B cell (primary cell): Measurements from ENCODE around the gene CARMIL3. TPM values are rescaled to one million over a fixed set of nuclear protein-coding genes. Genes with fewer than 3 reads are reported as not detected.

ENCODE experiments used
- ATAC-seq: fragments of 200-7000 bp; cut with Tn5 transposase; one replicate; pipeline ENCODE4 v1.10.0; 2021; ENCODE audit warnings: low read depth, mild to moderate bottlenecking, moderate number of reproducible peaks, moderate library complexity
- CTCF ChIA-PET: fragments of 350-600 bp; sonication (Branson Sonifier 250); formaldehyde crosslinking; loops from one replicate; lab custom pipeline; 2021; ENCODE audit warnings: antibody characterized with exemption, inconsistent platforms; lab: Charles Lee
- POLR2A ChIA-PET: fragments of 350-600 bp; sonication (Branson Sonifier 250); formaldehyde crosslinking; loops from one replicate; lab custom pipeline; 2021; ENCODE audit warnings: antibody characterized with exemption; lab: Charles Lee
- DNase-seq: peaks from one replicate; pipeline ENCODE4 v3.0.0; 2013
- H2AFZ ChIP-seq: 2 replicates; pipeline ENCODE4 v1.6.1; 2012; ENCODE audit warnings: mild to moderate bottlenecking, low read depth, low read length; ENCODE audit not compliant: insufficient read depth, poor library complexity, severe bottlenecking
- H3K27ac ChIP-seq, 2 donors: 1 replicate in 1 of 2; 2 replicates in 1 of 2; pipeline ENCODE4 v1.5.1; 2012 to 2013; ENCODE audit warnings: low read length in 2 of 2, mild to moderate bottlenecking in 2 of 2, moderate library complexity in 1 of 2
- H3K27me3 ChIP-seq, 4 experiments: fragments of 200-600 bp in 1 of 4; sonication (generic) in 1 of 4; replicated peaks in 1 of 4; 1 replicate in 2 of 4; 2 replicates in 2 of 4; pipeline versions ENCODE4 v1.6.1 to v1.7.0; 2013 to 2016; ENCODE audit warnings: low read length in 3 of 4, mild to moderate bottlenecking in 2 of 4, mixed read lengths in 1 of 4, moderate library complexity in 1 of 4; ENCODE audit not compliant: insufficient read depth in 4 of 4, control insufficient read depth in 3 of 4; ENCODE audit errors: control extremely low read depth in 1 of 4
- H3K36me3 ChIP-seq, 2 experiments: replicated peaks in 1 of 2; 1 replicate in 1 of 2; 2 replicates in 1 of 2; pipeline versions ENCODE4 v1.6.1 to v1.7.1; 2013; ENCODE audit warnings: low read length in 1 of 2; ENCODE audit not compliant: insufficient read depth in 2 of 2, control insufficient read depth in 1 of 2; ENCODE audit errors: control extremely low read depth in 1 of 2, extremely low read depth in 1 of 2
- H3K4me1 ChIP-seq, 2 donors: fragments of 200-600 bp in 1 of 2; sonication (generic) in 1 of 2; 1 replicate in 1 of 2; 2 replicates in 1 of 2; pipeline versions ENCODE4 v1.5.1 to v1.6.1; 2013 to 2017; ENCODE audit warnings: low read length in 2 of 2; ENCODE audit not compliant: control insufficient read depth in 2 of 2, insufficient read depth in 2 of 2
- H3K4me2 ChIP-seq: replicated peaks from 2 replicates; pipeline ENCODE3; 2012; ENCODE audit warnings: mild to moderate bottlenecking, low read depth, low read length; ENCODE audit not compliant: poor library complexity, severe bottlenecking
- H3K4me3 ChIP-seq, 5 experiments: fragments of 200-600 bp in 1 of 5; sonication (generic) in 1 of 5; 1 replicate in 3 of 5; 2 replicates in 2 of 5; pipeline versions ENCODE4 v1.5.1 to v1.7.0; 2011 to 2016; ENCODE audit warnings: low read length in 4 of 5, mild to moderate bottlenecking in 4 of 5, low read depth in 2 of 5, control low read depth in 1 of 5, moderate library complexity in 1 of 5; ENCODE audit not compliant: insufficient read depth in 1 of 5; ENCODE audit errors: control extremely low read depth in 1 of 5, extremely low read depth in 1 of 5
- H3K79me2 ChIP-seq: fragments of 200-600 bp; sonication (generic); one replicate; pipeline ENCODE4 v1.6.0; 2016; ENCODE audit warnings: low read length; ENCODE audit not compliant: control insufficient read depth, insufficient read depth
- H3K9ac ChIP-seq: fragments of 200-600 bp; sonication (generic); 2 replicates; pipeline ENCODE4 v1.6.1; 2017; ENCODE audit warnings: mild to moderate bottlenecking, low read length, moderate library complexity
- H3K9me3 ChIP-seq, 3 donors: one replicate each; pipeline versions ENCODE4 v1.6.1 to v1.7.1; 2013; ENCODE audit warnings: low read length in 2 of 3; ENCODE audit not compliant: control insufficient read depth in 2 of 3, insufficient read depth in 1 of 3; ENCODE audit errors: control extremely low read depth in 1 of 3
- H4K20me1 ChIP-seq: 2 replicates; pipeline ENCODE4 v1.6.0; 2012; ENCODE audit warnings: mild to moderate bottlenecking, low read length; ENCODE audit not compliant: insufficient read depth, control insufficient read depth, poor library complexity, severe bottlenecking
- H3K27ac Mint-ChIP-seq: one replicate; pipeline ENCODE4 v1.8.0; 2021; ENCODE audit warnings: mixed read lengths
- H3K27me3 Mint-ChIP-seq: one replicate; pipeline ENCODE4 v1.8.0; 2021; ENCODE audit warnings: mixed read lengths
- H3K4me1 Mint-ChIP-seq: one replicate; pipeline ENCODE4 v1.8.0; 2021; ENCODE audit warnings: mixed read lengths
- H3K4me3 Mint-ChIP-seq: one replicate; pipeline ENCODE4 v1.8.0; 2021; ENCODE audit warnings: mixed read lengths
- H3K9me3 Mint-ChIP-seq: one replicate; pipeline ENCODE4 v1.8.0; 2022; ENCODE audit warnings: mixed read lengths; ENCODE audit not compliant: insufficient read depth
- EZH2 ChIP-seq: IDR thresholded peaks from 2 replicates; pipeline ENCODE4 v1.6.1; 2012; ENCODE audit warnings: borderline replicate concordance, low read depth, mild to moderate bottlenecking, moderate library complexity, low read length; ENCODE audit not compliant: insufficient read depth, poor library complexity, severe bottlenecking
- WGBS: methylation state at CpG from one replicate; pipeline ENCODE4 v1.1.5; 2013; ENCODE audit warnings: missing lambda C conversion rate; ENCODE audit not compliant: insufficient coverage; 5-methylcytosine and 5-hydroxymethylcytosine counted together
- intact Hi-C: fragments of 100-400 bp; cut with micrococcal nuclease; formaldehyde crosslinking; loops from one replicate; pipeline ENCODE4 v1.10.0; 2022
- polyA plus RNA-seq: library from polyadenylated mRNA; depleted of rRNA; stranded (reverse); fragments of >200 nt; gene quantifications from 2 replicates; pipeline ENCODE4 v1.2.3, GENCODE V29; 2012
- total RNA-seq, 2 donors: library from RNA; stranded (reverse); fragments of 120-200 nt in 1 of 2; gene quantifications; 1 replicate in 1 of 2; 2 replicates in 1 of 2; pipeline versions ENCODE4 v1.2.3 to v1.2.4, GENCODE V29; 2013 to 2022
- TF ChIP-seq, protein P1 (sequence below): fragments of 200-600 bp; IDR thresholded peaks from one replicate; pipeline ENCODE4 v1.8.0; 2022; ENCODE audit warnings: antibody characterized with exemption, mild to moderate bottlenecking

The CARMIL3 gene
- total and polyA plus RNA-seq, 2 donors (not counting 1 experiment from before 2014, with no cell fraction given) = 1.0 to 7.2 TPM

DNA sequence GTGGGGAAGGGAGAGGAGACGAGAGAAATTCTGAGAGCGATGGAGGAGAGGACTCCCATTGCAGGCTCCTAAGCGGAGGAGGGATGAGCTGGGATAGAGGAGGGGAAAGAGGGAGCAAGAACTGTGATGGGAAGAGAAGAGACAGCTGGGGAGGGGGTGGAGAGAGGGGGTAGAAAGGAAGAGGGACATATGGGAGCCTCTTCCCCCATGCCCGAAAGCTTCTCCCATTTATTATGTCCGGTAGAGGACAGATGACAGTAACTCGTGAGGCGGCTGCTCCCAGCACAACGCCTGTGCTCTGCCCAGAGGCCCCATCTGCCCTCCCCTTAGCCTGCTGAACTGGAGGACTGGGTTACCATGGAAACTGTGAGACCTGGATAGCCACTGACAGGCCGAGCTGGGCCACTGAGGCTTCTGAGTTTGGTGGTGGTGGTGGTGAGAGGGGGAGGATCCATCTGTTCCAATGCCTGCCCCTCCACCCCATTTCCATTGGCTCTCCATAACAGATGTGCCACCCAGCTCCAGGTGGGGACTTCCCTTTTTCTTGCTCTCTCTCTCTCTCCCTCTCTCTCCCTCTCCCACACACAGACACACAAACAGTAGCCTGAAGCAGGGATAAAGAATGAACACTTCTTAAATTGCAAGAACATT is 27.8 kb downstream of the CARMIL3 start:
- intact Hi-C loops = loop anchor here (2.0 kb wide), 1 partner anchor 57 kb away; the partner anchor contains the start of gene PSME1
- no peak overlapping the region for H3K27ac Mint-ChIP-seq

More for the DNA sequence above, 27.8 kb downstream of the CARMIL3 start:
- Histone ChIP-seq H4K20me1 (no peaks in the 10 kb centered on the region), H3K4me3 (no peak overlapping the region), H3K27ac (no peak overlapping the region), H3K4me2 (peak overlapping the region; percentile 92), H3K36me3 (no peaks in the 10 kb centered on the region), H3K4me1 (peaks cover 31 to 38% of the 10 kb centered on the region in 2 donors), H3K27me3 (no peaks in the 10 kb centered on the region), H3K9ac (no peak overlapping the region), H2AFZ (no peak overlapping the region), H3K79me2 (peaks cover 9% of the 10 kb centered on the region), H3K9me3 (no peaks in the 10 kb centered on the region)
- no peak for ATAC-seq
- ChIA-PET POLR2A (interaction anchor here (0.6 to 2.6 kb wide), 5 partner anchors 22 to 234 kb away, joined by 3 to 6 read pairs (median 3); partner anchors contain the start of genes CARMIL3, DCAF11, NRL and TM9SF1), CTCF (interaction anchor here (1.0 to 8.0 kb wide), 7 partner anchors 8 to 254 kb away, joined by 3 to 96 read pairs (median 5); partner anchors contain the start of gene PCK2)
- H3K9me3 Mint-ChIP-seq = no peaks in the 10 kb centered on the region
- no peaks in the 10 kb centered on the region for H3K27me3 Mint-ChIP-seq
- peaks cover 43% of the 10 kb centered on the region for H3K4me1 Mint-ChIP-seq
- TF ChIP-seq EZH2 = no peak
- TF ChIP-seq, protein P1, sequence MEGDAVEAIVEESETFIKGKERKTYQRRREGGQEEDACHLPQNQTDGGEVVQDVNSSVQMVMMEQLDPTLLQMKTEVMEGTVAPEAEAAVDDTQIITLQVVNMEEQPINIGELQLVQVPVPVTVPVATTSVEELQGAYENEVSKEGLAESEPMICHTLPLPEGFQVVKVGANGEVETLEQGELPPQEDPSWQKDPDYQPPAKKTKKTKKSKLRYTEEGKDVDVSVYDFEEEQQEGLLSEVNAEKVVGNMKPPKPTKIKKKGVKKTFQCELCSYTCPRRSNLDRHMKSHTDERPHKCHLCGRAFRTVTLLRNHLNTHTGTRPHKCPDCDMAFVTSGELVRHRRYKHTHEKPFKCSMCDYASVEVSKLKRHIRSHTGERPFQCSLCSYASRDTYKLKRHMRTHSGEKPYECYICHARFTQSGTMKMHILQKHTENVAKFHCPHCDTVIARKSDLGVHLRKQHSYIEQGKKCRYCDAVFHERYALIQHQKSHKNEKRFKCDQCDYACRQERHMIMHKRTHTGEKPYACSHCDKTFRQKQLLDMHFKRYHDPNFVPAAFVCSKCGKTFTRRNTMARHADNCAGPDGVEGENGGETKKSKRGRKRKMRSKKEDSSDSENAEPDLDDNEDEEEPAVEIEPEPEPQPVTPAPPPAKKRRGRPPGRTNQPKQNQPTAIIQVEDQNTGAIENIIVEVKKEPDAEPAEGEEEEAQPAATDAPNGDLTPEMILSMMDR = no peak
- H3K4me3 Mint-ChIP-seq = peak overlapping the region; percentile 86
- 98% methylated on average over 4 of the region's 9 CpGs for WGBS
- no peak for DNase-seq
